Left renal cortex interstitium (tissue), 4 donors: ENCODE results near the gene PSTPIP2. TPM values are rescaled to one million over a fixed set of nuclear protein-coding genes. Genes with fewer than 3 reads are reported as not detected.
"Not testable (repeated sequence)": the region's sequence is repeated elsewhere in the genome, so short reads cannot be mapped to it uniquely, and the experiment has no call there.

ENCODE experiments used
- DNase-seq, 4 donors: peaks; one replicate each; pipeline ENCODE4 v3.0.0-alpha.2; 2013; ENCODE audit warnings: low read depth in 4 of 4, low spot score in 2 of 4, missing footprints in 1 of 4
- polyA plus RNA-seq, 4 donors: library from polyadenylated mRNA; unstranded; fragments of 120-200 nt; gene quantifications; one replicate each; pipeline ENCODE4 v1.2.1, GENCODE V29; 2013; ENCODE audit not compliant: insufficient read length in 4 of 4

PSTPIP2 gene
- 10 to 100 TPM in 2 of 4 donors, 1 to 10 TPM in 2; 8.4 to 14.9 (median 9.9) TPM for polyA plus RNA-seq

DNA sequence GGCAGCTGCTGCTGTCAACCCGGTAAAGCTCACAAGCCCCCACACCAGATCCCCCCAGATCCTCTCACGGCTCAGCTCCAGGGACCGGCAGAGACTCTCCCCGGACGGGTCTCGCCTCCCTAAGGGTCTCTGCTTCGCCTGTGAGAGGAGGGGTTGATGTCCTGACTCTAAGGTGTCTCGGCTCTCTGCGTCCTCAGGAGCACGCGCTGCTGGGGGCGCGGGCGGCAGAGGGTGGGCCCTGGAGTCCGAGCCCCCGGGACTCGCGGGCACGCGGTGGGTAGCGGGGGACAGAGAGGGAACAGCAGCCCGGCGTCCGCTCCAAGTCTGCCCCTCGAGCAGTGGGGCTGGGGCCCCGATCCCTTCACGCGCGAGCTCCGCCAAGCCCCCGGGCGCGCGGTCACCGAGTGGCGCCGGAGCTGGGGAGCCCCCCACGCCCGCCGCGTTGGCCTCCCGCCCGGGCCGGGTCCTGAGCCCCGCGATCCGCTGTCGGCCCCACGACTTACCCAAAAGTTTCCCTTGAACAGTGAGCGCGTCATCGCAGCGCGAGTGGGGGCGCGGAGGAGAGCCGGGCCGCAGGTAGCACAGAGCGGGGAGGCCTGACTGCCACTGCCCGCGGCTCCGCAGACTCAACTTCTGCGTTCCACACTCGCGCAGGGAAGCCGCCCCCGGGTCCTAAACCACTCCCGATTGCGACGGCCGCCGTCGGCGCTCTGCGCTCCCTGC is at the start of gene PSTPIP2:
PSTPIP2 (minus strand) TSS at position 608 of the 723 bp plus-strand sequence; CDS start at position 536, 72 bp downstream.
- DNase-seq = peak in 1 of 4 donors; percentile 34

GRCh38 chr18:46113751-46114150 is 41.7 kb upstream of the PSTPIP2 start:
- no peak for DNase-seq

DNA sequence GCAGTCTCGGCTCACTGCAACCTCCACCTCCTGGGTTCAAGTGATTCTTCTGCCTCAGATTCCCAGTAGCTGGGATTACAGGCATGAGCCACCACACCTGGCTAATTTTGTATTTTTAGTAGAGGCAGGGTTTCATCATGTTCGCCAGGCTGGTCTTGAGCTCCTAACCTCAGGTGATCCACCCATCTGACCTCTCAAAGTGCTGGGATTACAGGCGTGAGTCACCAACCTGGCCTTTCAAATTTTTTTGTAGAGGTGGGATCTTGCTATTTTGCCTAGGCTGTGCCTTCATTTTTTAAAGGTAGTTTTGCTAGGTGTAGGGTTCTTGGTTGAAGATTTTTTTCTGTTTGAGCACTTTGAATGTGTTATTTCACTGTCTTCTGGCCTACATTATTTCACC is 38.3 kb upstream of the PSTPIP2 start:
- no peak for DNase-seq

- no peak for DNase-seq
Observed at GRCh38 chr18:46109386-46109785, 37.3 kb upstream of the PSTPIP2 start.

DNA sequence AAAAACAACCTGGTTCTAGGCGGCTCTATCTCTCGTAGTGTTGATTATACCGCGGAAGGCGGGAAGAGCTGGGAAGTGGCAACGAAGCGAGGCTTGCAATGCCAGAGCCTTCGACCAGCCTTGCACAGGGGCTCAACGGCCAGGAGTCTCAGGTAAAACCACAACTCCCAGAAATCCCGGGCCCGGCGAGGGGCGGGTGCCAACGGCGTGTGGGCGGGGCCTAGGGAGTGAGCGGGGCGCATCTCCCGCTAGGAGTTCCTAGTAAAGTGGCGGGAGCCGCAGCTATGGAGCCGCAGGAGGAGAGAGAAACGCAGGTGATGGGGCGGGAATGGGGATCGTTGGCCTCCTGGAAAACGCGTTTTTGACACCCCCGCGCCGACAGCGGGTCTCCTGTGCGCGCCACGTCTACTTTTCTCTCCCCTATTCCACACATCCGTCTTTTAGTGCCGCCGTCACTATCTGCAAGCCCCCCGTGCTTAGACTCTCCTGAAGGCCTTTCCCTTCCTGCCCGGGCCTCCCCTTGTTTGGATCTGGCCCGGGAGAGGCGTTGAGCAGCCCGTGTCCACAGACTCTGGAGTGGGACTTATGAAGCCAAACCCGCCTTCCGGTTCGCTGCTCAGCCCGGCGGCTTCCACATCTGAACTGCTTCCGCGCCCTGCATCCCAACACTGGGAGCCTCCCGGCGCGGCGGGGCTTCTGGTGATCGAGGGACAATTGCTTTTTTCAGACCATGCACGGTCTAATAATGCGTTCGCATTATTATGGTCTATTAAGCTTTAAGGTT is 32.3 kb upstream of the PSTPIP2 start, which contains the start of gene HAUS1:
HAUS1 (plus strand) TSS at position 258 of the 784 bp plus-strand sequence; CDS start at position 285, 27 bp downstream.
- DNase-seq = peak; percentile 71 to 87 (median 80)

DNA sequence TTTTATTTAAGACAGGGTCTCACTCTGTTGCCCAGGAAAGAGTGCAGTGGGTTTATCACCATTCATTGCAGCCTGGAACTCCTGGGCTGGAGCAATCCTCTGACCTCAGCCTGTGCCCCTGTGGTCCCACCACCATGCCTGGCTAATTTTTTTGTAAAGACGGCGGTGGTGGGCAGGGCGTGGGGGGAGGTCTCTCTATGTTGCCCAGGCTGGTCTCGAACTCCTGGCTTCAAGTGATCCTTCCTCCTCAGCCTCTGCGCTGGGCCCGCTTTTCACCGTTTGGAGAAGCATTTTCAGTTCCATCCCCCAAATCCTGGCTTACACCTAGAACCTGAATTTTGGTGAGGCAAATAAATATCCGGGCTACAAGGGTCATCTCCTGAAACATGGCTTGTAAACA is 27.4 kb upstream of the PSTPIP2 start:
- no peak for DNase-seq

DNA sequence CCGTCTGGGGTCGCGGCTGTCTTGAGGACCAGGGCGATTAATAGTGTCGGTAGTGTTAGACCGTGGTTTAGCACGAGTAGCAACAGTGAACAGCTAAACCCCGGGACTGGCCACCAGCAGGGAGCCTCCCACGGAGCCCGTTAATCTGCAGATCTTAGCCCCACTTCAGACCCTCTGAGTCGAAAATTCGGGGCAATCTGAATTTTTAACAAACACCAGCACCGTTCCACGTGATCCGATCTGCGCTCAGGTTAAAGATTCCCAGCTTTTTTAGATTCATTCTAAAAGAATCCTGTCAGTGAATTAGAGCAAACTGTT is 26.5 kb upstream of the PSTPIP2 start:
- peak in 1 of 4 donors; percentile 20 for DNase-seq

- DNase-seq = peak; percentile 72 to 84 (median 80)
Observed at GRCh38 chr18:46097801-46098615, 25.9 kb upstream of the PSTPIP2 start, which contains the start of gene ATP5F1A. ATP5F1A (minus strand) TSS chr18:46098296; CDS start chr18:46098231, 65 bp downstream.

GRCh38 chr18:46097431-46097800 is 25.4 kb upstream of the PSTPIP2 start:
- DNase-seq = no peak

DNA sequence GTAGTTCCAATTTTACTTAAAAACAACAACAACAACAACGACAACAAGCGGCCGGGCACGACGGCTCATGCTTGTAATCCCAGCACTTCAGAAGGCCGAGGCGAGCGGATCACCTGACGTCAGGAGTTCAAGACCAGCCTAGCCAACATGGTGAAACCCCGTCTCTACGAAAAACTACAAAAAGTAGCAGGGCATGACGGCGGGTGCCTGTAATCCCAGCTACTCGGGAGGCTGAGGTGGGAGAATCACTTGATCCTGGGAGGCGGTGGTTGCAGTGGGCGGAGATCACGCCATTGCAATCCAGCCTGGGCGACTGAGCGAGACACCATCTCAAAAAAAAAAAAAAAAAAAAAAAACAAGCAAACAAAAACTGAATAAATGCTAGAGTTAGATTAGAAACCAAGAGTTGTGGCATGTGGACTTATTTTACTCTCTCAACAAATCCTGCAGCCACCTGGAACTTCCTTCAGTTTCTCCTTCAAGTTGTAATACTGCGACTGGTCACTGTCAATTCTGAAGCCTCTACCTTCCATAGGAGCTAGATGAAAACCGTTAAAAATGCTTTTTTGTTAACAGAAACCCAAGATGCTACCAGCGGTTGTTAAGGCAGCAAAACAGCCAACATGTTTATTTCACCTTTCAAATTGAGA is 24.7 kb upstream of the PSTPIP2 start:
- no peak for DNase-seq

DNA sequence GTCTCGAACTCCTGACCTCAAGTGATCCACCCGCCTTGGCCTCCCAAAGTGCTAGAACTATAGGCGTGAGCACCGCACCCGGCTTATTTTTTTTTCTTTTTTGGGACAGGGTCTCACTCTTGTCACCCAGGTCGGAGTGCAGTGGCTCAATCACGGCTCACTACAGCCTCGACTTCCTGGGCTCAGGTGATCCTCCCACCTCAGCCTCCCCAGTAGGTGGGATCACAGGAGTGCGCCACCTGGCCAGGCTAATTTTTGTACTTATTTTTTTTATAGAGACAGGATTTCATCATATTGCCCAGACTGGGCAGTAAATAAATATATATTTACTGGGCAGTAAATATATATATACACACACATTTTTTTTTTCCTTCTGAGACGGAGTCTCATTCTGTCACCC is 23.5 kb upstream of the PSTPIP2 start:
- no peak for DNase-seq

- DNase-seq = not testable (repeated sequence)
Observed at GRCh38 chr18:46088501-46088900, 16.4 kb upstream of the PSTPIP2 start.

DNA sequence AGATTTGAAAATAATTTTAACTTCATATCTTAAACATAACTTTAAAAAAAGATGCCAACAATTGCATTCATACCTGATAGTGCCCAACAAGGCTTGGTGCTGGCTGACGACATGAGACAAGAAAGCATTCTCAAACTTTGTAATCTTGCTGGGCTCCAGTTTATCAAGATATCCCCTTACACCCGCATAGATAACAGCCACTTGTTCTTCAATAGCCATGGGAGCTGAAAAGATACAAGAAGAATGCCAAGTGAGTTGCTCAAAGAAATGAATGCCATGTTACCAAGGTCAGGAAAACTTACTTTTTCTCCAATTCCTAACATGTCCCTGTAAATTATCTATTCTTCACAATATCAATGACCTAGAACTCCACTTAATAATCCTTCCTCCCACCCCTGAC is 12.4 kb upstream of the PSTPIP2 start:
- DNase-seq = no peak

DNA sequence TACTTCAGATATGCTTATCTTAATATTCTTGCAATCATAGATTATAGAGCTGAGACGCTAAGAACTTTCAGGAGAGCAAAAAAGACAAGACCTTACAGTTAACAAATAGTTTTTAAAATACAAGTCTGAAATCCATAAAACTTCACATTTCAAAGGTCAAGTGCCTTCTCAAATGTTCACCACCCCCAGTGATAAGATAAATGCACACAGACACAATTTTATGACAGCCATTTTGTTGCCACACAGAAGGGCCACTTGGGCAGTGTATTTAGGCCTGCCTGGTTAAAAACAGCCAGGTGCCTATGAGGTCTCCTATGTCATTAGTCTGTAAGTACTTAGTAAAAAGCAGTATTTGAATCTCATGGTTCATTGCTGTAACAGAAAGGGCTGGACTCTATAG is 8.1 kb upstream of the PSTPIP2 start:
- no peak for DNase-seq

- no peak for DNase-seq
Observed at GRCh38 chr18:46079336-46079735, 7.3 kb upstream of the PSTPIP2 start.

GRCh38 chr18:46073474-46074331 is 1.6 kb upstream of the PSTPIP2 start:
- DNase-seq = peak in 1 of 4 donors; percentile 37

- no peak for DNase-seq
Observed at GRCh38 chr18:46072959-46073358, 899 bp upstream of the PSTPIP2 start.

GRCh38 chr18:46072376-46072867 is 362 bp upstream of the PSTPIP2 start:
- DNase-seq = no peak
